Upper lobe of right lung (tissue), 1 donor: ENCODE data around the gene RPTOR. TPM values are rescaled to one million over a fixed set of nuclear protein-coding genes. Genes with fewer than 3 reads are reported as not detected.

Experiments used
- ATAC-seq: fragments of 200-7000 bp; cut with Tn5 transposase; one replicate; pipeline ENCODE4 v1.9.1; 2020; ENCODE audit warnings: mild to moderate bottlenecking, moderate library complexity
- DNase-seq: peaks from one replicate; pipeline ENCODE4 v3.0.0-alpha.2; 2020
- H3K27ac ChIP-seq: fragments of 200-600 bp; one replicate; pipeline ENCODE4 v1.8.0; 2022
- H3K27me3 ChIP-seq: fragments of 200-600 bp; one replicate; pipeline ENCODE4 v1.8.0; 2022; ENCODE audit warnings: mild to moderate bottlenecking
- H3K36me3 ChIP-seq: fragments of 200-600 bp; one replicate; pipeline ENCODE4 v1.8.0; 2022
- H3K4me1 ChIP-seq: fragments of 200-600 bp; one replicate; pipeline ENCODE4 v1.8.0; 2022
- H3K4me3 ChIP-seq: fragments of 200-600 bp; one replicate; pipeline ENCODE4 v1.8.0; 2022; ENCODE audit warnings: mild to moderate bottlenecking
- H3K9me3 ChIP-seq: fragments of 200-600 bp; one replicate; pipeline ENCODE4 v1.8.0; 2022
- intact Hi-C: fragments of 100-400 bp; cut with DNase I; formaldehyde crosslinking; loops from one replicate; pipeline ENCODE4 v1.11.0; 2022
- total RNA-seq: library from RNA; stranded (reverse); fragmentation: NEBNext Ultra II Directional; extraction: Animal tissue kit (Norgen Biotek cat#: 25700); gene quantifications from one replicate; pipeline ENCODE4 v1.2.1, GENCODE V29; 2021
- TF ChIP-seq, protein P1 (sequence below): fragments of 200-600 bp; IDR thresholded peaks from one replicate; pipeline ENCODE4 v1.8.0; 2022; ENCODE audit warnings: antibody characterized with exemption
- donor health status: DM: no; HTN: yes; CAD: no; lungs with severe emphysema.

Gene RPTOR
- total RNA-seq, 1 donor from 2014 or later, result 35.4 TPM

DNA sequence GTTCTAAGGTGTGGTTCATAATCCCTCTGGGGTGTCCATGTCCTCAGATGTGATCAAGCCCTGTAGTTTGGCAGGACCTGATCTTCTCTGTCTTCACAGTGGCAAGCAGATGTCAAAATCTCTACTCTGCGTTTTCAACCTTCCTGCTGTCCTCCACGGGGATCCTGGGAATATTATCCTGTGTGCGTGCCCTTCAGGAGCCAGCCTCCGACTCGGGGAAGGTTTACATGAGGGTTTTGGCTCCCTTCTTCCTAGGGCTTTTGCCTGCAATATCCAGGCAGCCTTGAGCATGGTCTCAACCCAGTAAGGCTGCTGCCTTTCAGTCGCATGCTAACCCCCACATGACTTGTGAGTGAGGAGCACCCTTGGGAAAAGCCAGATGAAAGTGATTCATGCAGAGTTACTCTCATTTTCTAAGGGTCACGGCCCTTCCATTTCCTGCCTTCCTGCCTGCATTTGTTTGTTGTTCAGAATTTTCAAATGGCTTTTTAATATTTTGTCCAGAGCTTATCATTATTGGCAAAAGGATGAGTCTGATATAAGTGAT, 244.8 kb downstream of the RPTOR start:
- no peak for ATAC-seq
- no peaks in the 10 kb centered on the region for H3K36me3 ChIP-seq
- intact Hi-C loops, result no loop called here
- H3K4me1 ChIP-seq, result peaks cover 45% of the 10 kb centered on the region
- no peak for DNase-seq
- H3K27me3 ChIP-seq, result no peaks in the 10 kb centered on the region
- TF ChIP-seq, protein P1, sequence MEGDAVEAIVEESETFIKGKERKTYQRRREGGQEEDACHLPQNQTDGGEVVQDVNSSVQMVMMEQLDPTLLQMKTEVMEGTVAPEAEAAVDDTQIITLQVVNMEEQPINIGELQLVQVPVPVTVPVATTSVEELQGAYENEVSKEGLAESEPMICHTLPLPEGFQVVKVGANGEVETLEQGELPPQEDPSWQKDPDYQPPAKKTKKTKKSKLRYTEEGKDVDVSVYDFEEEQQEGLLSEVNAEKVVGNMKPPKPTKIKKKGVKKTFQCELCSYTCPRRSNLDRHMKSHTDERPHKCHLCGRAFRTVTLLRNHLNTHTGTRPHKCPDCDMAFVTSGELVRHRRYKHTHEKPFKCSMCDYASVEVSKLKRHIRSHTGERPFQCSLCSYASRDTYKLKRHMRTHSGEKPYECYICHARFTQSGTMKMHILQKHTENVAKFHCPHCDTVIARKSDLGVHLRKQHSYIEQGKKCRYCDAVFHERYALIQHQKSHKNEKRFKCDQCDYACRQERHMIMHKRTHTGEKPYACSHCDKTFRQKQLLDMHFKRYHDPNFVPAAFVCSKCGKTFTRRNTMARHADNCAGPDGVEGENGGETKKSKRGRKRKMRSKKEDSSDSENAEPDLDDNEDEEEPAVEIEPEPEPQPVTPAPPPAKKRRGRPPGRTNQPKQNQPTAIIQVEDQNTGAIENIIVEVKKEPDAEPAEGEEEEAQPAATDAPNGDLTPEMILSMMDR, result no peak
- no peak overlapping the region for H3K4me3 ChIP-seq
- no peaks in the 10 kb centered on the region for H3K9me3 ChIP-seq
- H3K27ac ChIP-seq, result peak overlapping the region; percentile 59

DNA sequence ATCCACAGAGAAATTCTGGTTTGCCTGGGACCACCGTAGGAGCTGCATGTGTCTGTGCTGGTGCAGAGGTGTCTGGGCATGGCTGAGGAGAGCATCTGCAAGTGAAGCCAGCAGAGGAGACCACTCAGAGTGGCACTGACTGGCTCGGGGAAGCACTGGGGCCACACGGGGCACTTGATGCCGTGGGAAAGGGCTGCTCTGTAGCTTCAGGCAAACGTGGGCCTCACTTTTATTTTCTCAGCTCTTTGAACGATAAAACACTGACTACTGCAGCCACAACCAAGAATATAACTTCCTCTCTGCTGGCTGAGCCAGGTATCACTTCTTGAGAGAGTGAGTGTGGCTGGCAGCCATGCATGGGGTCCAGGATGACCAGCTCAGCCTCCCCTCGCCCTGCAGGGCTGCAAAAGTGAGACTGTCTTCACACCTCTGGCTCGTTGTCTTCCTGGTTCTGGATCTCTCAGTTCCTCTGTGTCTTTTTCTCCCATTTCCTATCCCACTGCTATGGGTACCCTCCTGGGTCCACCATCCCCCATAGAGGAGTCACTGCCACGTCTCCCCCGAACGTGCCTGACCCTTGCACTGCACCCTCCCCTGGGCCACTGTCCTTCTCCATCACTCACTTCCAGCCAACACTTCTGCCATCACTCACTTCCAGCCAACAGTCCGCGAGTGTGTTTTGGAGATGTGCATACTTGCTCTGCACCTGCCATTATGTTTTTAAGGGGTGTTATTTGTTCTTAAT, 245.6 kb downstream of the RPTOR start:
- Histone ChIP-seq H3K4me1 (peaks cover 45% of the 10 kb centered on the region), H3K27ac (peak overlapping the region; percentile 59), H3K4me3 (no peak overlapping the region), H3K9me3 (no peaks in the 10 kb centered on the region), H3K36me3 (no peaks in the 10 kb centered on the region), H3K27me3 (no peaks in the 10 kb centered on the region)
- no peak for DNase-seq
- intact Hi-C loops, result no loop called here
- TF ChIP-seq, protein P1, result no peak
- ATAC-seq, result no peak

DNA sequence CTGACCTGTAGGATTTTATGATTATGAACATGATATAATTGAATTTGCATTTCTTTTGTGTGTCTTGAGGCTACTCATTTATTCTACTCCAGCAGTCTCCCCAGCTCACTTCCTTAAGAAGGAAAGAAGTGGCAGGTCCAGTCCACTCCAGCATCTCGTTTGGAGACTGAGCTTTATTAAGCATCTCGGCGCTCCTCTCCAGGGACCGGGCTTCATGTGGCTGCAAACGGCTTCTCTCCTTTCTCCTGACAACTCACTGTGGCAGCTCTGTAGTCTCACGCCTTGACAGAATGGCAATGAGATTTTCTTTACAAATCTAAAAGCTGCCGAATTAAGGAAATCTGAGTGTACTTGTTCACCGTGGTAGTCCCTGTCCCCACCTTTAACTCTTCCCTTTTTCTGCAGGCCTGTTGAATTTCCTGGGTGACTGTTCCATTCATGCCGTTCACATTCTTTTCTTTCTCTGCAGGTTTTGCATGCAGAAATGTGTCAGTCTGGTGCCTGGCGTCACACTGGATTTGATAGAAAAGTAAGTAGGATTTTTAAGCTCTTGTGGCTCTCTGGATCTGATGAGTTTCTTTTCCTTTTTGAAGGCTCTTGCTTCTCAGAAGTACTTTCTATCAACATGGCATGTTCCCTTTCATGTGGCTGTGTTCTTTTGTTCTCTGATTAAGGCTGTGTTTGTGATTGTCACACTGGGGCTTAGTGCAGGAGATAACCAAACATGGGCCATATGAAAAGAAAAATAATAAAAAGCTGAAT, 246.5 kb downstream of the RPTOR start:
- H3K36me3 ChIP-seq, result no peaks in the 10 kb centered on the region
- peaks cover 51% of the 10 kb centered on the region for H3K4me1 ChIP-seq
- TF ChIP-seq, protein P1, result no peak
- H3K27ac ChIP-seq, result peak overlapping the region; percentile 58
- no peak for DNase-seq
- no peaks in the 10 kb centered on the region for H3K9me3 ChIP-seq
- H3K4me3 ChIP-seq, result no peak overlapping the region
- H3K27me3 ChIP-seq, result no peaks in the 10 kb centered on the region
- no peak for ATAC-seq
- intact Hi-C loops, result no loop called here

DNA sequence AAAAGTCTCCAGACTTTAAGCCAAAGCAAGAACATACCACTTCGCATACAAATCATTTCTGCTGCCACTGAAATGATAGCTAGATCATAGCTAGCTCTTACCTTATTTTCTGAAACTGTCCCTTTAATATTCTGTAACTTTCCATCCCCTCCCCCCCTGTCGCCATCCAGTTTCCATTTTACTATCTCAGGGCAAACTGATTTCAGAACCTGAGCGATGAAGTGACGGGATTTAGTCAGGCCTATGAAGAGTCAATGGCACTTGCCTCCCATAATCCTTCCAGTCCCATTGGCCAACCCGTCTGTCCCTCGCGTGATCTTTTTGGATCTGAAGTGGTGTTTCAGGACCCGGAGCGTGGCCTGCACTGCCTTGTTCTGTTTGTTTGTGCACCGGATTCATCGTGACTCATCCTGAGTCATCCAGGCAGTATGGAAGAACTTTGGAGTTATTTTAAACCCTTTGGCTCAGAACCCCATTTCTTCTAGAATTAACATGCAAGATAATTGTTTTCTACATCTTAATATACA, 247.2 kb downstream of the RPTOR start:
- ATAC-seq, result no peak
- H3K27me3 ChIP-seq, result no peaks in the 10 kb centered on the region
- TF ChIP-seq, protein P1, result no peak
- peak overlapping the region; percentile 58 for H3K27ac ChIP-seq
- H3K4me1 ChIP-seq, result peaks cover 55% of the 10 kb centered on the region
- H3K36me3 ChIP-seq, result no peaks in the 10 kb centered on the region
- H3K4me3 ChIP-seq, result no peak overlapping the region
- no peak for DNase-seq
- H3K9me3 ChIP-seq, result no peaks in the 10 kb centered on the region
- intact Hi-C loops, result no loop called here

DNA sequence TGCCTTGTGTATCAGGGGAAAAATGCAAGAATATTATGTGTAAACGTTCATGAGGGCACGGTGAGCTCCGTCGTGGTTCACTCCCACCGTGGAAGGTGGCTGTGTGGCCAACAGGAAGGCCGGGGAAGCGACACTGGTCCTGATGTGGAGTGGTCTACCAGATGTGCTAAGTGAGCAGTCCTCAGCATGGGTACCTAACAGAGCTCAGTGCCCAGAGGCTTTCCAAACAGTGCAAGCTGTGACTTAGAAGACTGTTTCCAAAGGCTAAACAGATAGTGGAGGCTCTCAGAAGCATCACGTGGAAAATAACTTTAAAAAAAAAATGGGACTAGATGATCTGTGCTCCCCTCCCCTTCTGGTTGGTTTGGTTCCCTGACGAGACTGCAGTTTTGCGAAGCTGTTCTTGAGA, 247.7 kb downstream of the RPTOR start:
- Histone ChIP-seq H3K9me3 (no peaks in the 10 kb centered on the region), H3K4me1 (peaks cover 55% of the 10 kb centered on the region), H3K27me3 (no peaks in the 10 kb centered on the region), H3K36me3 (no peaks in the 10 kb centered on the region), H3K4me3 (no peak overlapping the region), H3K27ac (peak overlapping the region; percentile 58)
- intact Hi-C loops, result no loop called here
- TF ChIP-seq, protein P1, result no peak
- no peak for DNase-seq
- ATAC-seq, result no peak
